Epithelial cell of proximal tubule (primary cell): ENCODE measurements around the gene MX2. TPM values are rescaled to one million over a fixed set of nuclear protein-coding genes. Genes with fewer than 3 reads are reported as not detected.
"Not testable (repeated sequence)": the region's sequence is repeated elsewhere in the genome, so short reads cannot be mapped to it uniquely, and the experiment has no call there.

Source experiments
- DNase-seq: peaks from one replicate; pipeline ENCODE4 v3.0.0-alpha.2; 2011; ENCODE audit warnings: low read depth
- H3K4me3 ChIP-seq: 2 replicates; pipeline ENCODE4 v1.5.1; 2011; ENCODE audit warnings: low read depth, mild to moderate bottlenecking, low read length
- CTCF ChIP-seq: conservative IDR thresholded peaks from 2 replicates; pipeline ENCODE4 v1.5.1; 2012; ENCODE audit warnings: low read depth, mild to moderate bottlenecking, low read length
- total RNA-seq: library from RNA; depleted of rRNA; stranded (reverse); fragments of >200 nt; gene quantifications from 2 replicates; pipeline ENCODE4 v1.2.3, GENCODE V29; 2015

The MX2 gene
- total RNA-seq, 1 donor from 2014 or later: 0.12 TPM

GRCh38 chr21:41418956-41419680 is 57.3 kb downstream of the MX2 start:
- DNase-seq: no peak
- no peak for TF ChIP-seq CTCF
- H3K4me3 ChIP-seq: no peak overlapping the region

- no peak for TF ChIP-seq CTCF
- H3K4me3 ChIP-seq: peak overlapping the region; percentile 68
- DNase-seq: no peak
These were observed 58.4 kb downstream of the MX2 start for GRCh38 chr21:41419921-41420862.

- not testable (repeated sequence) for DNase-seq
- peak overlapping the region; percentile 68 for H3K4me3 ChIP-seq
These were observed 59.2 kb downstream of the MX2 start for GRCh38 chr21:41420998-41421397.

- no peak for DNase-seq
- TF ChIP-seq CTCF: no peak
- no peak overlapping the region for H3K4me3 ChIP-seq
These were observed 60.9 kb downstream of the MX2 start for GRCh38 chr21:41422546-41423304.

- H3K4me3 ChIP-seq, DNase-seq: not testable (repeated sequence)
These were observed 61.4 kb downstream of the MX2 start for GRCh38 chr21:41423305-41423636.

- no peak for DNase-seq
- peak overlapping the region; percentile 72 for H3K4me3 ChIP-seq
- TF ChIP-seq CTCF: no peak
These were observed 63.7 kb downstream of the MX2 start for GRCh38 chr21:41425588-41425953.

GRCh38 chr21:41425954-41426675 is 64.3 kb downstream of the MX2 start, which contains the start of gene MX1:
Gene MX1 (plus strand): TSS chr21:41426239. CDS start chr21:41432071, 5,832 bp downstream.
- TF ChIP-seq CTCF: no peak
- DNase-seq: no peak
- peak within 1 kb of the TSS; percentile 72 for H3K4me3 ChIP-seq
